HG03571 (cell line): Measurements from ENCODE around the gene SGSH.
"Not testable (repeated sequence)": the region's sequence is repeated elsewhere in the genome, so short reads cannot be mapped to it uniquely, and the experiment has no call there.

ENCODE experiments used
- ATAC-seq: cut with Tn5 transposase; IDR thresholded peaks from one replicate; pipeline ENCODE4 v1.9.1; 2021; ENCODE audit not compliant: unreplicated experiment

The SGSH gene

DNA sequence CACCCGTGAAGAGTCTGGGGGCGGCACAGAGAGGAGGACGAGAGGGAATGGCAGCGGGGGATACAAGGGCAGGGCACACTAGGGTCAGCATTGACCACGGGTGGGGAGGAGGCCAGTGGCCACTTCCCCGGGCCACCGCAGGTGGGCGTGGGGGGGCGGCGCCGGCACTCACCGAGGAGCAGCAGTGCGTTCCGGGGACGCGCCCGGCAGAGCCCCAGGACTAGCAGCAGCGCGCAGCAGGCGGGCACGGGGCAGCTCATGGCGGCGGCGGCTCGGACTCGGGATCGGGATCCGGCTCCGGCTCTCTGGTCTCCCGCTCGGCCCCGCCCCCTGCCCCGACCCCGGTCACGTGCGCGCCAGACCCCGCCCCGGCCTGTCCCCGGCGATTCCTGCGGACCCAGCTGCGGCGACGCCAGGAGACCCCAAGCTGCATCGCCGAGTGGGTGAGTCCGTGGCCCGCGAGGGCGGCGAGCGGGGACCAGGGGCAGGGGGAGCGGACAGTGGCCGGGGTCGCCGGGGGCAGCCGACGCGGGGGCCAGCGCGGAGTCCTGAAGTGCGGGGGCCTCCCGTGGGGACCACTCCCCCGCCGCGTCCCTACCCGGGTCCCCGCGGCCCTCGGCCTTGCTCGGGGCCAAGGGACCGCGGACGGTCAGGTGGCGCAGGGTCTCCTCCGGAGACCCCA, at the start of gene SGSH, which contains the start of gene SLC26A11:
SGSH (minus strand) TSS at position 280 of the 682 bp plus-strand sequence; CDS start at position 260, 20 bp downstream.
SLC26A11 (plus strand) TSS at position 374 of the 682 bp plus-strand sequence. CDS start 1,134 bp downstream, outside the sequence.
- peak; percentile 19 for ATAC-seq

DNA sequence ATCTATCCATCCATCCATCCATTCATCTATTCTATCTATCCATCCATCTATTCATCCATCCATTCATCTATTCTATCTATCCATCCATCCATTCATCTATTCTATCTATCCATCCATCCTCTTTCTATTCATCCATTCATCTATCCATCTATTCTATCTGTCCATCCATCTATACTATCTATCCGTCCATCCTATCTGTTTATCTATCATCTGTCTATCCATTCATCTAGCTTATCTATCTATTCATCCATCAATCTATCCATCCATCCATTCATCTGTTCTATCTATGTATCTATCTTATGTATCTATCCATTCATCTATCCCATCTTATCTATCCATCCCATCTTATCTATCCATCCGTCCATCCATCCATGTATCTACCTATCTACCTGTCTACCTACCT, 49.3 kb upstream of the SGSH start:
- ATAC-seq = no peak

DNA sequence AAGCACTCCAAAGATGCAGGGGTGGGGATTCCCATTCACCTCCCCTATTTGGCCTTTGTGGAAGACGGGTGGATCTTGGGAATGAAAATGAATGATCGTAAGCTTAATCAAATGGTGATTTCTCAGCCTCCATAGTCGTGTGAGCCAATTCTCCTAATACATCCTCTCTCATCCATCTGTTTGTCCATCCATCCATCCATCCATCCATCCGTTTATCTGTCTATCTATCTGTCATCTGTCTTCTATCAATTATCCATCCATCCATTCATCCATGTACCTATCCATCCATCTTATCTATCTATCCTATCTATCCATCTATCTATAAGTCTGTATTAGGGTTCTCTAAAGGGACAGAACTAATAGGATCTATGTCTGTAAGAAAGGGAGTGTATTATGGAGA, 48.3 kb upstream of the SGSH start:
- no peak for ATAC-seq

DNA sequence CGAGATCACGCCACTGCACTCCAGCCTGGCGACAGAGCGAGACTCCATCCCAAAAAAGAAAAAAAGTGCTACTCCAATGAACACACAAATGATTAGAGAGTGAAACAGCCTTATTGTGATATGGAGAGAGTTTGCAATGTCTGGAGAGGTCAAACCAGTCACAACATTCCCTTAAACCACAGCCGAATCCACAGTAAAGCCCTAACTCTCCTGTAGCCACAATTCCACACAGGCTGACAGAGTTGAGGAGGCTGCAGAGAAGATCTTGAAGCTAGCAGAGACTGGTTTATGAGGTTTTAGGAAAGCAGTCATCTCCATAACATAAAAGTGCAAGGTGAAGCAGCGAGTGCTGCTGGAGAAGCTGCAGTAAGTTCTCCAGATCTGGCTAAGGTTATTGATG, 47.3 kb upstream of the SGSH start:
- ATAC-seq = no peak

DNA sequence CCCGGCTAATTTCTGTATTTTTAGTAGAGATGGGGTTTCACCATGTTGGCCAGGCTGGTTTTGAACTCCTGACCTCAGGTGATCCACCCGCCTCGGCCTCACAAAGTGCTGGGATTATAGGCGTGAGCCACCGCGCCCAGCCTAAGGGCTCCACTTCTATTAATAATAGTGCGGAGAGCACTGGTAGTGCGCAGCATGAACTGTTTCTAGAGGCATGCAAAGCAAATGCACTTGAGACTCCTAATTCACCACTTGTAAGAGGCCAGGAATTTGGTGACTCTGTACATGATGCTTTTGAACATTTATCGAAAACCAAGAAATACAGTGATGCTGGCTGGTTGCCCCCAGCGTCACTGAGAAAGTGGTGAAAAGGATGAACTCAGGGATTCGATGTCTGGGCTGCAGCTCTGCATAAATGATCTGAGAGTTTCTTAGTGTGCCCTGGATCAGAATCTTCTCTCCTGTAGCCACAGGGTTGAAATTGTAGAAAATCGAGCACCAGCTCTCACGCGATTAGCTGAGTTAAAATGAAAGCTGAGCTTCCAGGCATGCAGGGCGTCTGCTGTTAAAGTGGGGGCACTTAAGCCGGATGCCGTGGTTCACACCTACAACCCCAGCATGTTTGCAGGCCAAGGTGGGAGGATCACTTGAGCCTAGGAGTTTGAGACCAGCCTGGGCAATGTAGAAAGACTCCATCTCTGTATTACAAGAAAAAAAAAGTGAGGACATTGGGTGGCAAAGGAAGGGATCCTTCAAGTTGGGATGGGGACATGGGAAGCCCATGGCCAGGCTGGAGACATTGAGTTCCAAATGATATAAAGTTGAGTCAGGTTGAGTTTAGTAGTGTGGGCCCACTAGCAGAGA, 45.3 kb upstream of the SGSH start:
- no peak for ATAC-seq

DNA sequence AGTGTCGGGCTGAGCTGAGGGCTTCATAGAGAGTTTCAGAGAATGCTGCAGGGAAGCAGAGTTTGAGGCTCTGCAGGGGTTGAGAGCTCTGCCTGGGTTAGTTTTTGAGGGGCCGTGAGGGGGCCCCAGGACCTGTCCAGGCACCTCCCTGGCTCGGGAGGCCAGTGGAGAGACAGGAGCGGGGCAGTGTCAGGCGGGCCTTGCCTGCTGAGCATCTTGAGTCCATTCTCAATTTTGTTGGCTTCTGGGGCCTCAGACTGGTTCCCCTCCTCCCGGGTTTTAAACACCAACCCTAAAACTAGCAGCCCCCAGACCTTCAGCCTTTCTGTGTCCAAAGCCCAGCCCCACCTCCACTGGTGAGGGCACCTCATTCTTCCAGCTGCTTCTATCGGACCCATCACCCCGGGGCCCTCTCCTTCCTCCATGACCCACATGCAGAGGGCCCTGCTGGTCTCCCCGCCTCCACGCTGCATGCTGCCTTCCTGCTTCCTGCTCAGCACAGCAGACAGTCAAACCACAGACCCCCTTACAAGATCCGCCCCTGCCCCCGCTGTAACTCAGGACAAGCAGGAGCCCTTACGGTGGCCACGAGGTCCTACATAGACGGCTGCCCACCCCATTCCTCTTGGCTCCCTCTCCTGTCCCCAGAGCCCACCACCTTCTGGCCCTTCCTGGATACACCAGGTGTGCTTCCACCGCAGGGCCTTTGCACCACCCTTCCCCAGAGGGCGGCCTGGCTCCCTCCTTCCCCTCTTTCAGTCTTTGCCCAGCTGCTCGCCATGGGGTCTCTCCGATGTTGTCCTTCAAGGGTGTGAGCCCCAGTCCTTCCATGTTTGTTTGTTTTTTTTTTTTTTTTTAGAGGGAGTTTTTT, 44.3 kb upstream of the SGSH start:
- ATAC-seq = no peak

DNA sequence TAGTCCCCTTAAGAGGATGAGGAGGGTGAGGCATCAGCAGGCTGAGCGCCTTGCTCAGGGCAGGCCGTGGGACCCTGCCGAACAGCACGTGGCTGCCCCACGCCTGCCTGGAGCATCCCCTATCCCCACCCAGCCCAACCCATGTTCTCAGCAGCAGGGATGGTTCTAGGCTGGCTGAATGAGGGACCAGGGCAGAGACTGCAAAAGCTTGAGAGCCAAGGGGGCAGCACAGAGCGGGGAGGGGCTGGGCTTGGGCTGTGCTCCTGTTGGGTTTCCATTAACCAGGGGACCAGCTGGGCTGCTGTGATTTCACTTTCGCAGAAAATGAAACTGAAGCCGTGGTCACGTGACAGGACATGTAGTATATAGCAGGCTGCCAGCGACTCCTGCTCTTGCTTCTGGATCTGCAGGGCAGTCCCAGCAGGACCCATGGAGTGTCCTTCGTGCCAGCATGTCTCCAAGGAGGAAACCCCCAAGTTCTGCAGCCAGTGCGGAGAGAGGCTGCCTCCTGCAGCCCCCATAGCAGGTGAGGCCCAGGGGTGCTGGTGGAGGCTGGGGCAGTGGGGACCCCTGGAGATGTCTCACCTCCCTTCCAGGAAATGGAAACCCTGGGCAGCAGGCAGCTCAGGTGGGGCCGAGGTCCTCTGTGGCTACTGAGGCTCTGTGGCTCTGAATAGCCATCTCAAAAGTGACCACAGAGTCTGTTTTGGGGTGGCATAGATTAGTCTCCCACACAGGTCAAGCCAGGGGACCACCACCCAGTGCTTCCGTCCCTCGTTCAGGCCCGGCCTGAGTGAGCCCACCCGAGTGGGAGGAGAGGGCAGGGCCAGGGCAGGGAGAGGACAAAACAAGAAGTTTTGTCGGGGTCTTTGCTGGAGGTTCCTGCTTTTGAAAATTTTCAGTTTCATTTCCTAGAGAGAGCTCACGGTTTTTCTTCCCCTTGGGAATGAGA, 43.4 kb upstream of the SGSH start:
- peak; percentile 41 for ATAC-seq

DNA sequence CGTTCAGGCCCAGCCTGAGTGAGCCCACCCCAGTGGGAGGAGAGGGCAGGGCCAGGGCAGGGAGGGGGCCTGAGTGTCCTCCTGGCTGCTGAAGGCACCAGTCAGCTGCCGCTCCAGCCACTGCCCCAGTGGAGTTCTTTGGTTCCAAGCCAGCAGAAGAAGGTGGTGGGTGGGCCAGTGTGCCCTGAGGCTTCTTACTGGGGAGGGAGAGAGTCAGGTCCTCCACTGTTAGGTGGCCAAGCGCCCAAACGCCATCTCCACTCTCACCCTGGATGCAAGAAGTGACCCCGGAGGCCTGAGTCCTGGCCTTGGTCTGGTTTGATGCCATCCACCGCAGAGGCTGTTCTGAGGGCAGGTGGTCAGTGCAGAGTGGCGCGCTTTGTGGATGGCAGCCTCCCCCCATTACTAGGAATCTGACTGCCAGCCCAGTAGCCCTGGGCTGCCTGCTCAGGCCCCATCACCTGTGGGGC, 42.7 kb upstream of the SGSH start:
- ATAC-seq = no peak

DNA sequence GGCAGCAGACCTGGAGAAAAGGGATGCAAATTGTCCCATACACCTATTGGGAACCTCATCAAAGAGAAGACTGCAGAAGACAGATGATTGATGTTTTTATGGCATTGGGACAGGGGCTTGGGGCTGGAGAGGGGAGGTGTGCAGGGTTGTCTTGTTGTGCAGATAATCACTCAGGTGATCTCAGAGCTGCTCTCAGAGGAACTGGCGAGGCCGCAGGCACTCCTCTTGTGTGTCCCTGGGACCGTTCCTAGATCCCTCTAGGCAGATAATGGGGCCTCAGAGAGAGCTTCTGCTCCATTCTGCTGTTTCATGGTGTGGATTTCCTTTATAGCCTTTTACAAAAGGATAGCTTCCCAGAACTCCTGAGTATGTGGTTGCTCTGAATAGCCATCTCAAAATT, 42.2 kb upstream of the SGSH start:
- no peak for ATAC-seq

DNA sequence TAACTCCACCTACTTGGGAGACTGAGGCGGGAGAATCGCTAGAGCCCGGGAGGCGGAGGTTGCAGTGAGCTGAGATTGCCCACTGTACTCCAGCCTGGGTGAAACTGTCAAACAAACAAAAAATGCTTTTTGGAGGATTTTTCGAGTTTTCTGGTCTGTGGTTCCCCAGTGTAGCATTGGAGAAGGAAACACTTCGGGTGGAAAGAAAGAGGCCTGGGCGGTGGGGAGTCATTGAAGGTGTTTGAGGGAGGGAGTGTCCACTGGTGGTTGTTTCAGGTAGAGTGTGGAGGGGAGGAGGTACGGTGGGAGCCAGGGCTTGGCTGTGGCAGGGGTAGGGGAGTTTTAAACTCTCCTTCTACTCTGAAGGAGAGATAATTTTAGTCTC, 41.8 kb upstream of the SGSH start:
- ATAC-seq = no peak

DNA sequence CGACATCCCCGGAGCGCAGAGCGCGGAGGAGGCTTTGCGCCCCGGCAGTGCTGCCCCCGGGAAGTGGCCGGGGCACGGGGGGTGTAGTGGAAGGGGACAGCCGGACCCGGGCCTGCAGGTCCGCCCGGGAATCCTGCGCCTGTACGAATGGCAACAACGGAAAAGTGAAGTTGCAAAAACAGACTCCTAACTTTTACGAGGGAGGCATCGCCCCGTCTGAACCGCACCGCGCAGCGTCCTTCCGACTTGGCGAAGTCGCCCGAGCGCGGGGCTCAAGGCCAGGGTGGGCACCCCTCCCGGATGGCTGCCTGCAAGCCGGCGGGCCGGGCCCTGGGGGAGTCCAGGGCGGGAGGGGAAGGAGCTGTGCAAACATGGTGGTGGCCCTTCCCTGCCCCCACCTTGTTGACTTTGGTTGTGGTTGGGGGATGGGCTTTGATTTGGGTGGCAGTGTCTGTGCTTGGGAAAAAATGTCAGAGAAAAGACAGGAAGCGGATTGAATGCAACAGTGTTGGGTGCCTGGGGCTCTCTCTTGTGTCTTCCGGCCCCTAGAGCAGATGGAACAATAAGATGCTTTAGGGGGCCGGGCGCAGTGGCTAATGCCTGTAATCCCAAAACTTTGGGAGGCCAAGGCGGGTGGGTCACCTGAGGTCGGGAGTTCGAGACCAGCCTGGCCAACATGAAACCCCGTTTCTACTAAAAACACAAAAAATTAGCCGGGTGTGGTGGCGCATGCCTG, 41.2 kb upstream of the SGSH start:
- ATAC-seq = no peak

DNA sequence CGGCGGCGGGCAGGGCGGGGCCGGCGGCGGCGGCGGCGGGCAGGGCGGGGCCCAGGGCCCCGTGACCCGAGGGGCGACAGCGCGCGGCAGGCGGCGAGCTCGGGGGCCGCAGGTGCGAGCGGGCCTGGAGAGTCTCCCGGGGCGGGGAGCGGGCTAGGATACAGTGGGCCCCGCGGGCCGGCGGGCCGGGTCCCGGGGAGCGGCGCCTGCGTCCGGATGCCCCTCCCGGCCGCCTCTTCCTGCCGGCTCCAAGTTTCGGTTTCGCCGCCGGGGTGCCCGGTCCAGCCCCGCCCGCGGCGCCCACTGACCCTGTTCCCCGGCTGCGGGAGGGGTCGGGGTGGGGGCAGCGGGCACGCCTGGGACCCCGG, 40.6 kb upstream of the SGSH start, which contains the start of gene RNF213:
RNF213 (plus strand) TSS at position 62 of the 368 bp plus-strand sequence. CDS start 2,830 bp downstream, outside the sequence.
- no peak for ATAC-seq

DNA sequence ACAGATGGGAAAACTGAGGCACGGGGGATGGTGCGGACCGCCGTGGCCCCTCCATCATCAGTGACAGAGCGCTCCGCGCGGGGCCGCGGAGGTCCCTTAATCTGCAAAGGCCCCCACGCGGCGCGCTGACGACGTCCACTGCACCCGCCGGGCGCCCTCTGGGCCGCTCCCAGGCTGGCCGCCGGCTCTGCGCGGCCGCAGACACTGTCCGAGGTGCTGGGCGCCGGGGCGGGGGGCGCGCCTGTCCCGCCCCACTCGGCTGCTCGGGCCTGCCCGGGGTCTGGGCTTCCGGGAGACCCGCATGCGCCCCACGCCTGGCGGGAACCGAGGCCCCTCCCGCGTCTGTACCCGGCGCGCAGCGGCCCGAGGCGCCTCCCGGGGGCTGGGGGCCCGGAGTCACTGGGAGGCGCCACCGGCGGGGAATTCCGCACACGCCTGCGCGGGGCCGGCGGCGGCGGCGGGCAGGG, 40.0 kb upstream of the SGSH start:
- ATAC-seq = peak; percentile 36

DNA sequence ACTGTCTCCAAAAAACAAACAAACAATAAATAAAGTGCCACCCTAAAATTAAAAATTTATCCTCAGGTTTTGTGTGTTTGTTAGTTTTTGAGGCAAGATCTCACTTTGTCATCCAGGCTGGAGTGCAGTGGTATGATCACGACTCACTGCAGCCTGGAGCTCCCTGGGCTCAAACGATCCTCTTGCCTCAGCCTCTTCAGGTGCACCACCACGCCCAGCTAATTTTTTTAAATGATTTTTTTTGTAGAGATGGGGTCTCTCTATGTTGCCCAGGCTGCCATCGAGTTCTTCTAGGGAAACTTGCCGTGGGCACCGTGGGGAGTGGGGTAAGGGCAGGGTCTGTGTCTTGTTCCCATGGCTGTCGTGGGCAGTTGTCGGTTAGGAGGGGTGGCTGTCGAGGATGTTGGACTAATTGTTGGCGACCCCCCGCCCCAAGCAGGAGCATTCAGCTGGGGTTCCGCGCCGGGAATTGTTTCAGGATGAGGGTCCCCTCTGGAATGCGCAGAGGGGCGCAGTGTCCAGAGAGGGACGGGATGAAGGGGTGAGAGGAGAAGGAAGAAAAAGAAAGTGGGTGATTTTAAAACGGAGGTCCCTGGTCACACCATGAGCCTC, 39.4 kb upstream of the SGSH start:
- ATAC-seq = no peak

DNA sequence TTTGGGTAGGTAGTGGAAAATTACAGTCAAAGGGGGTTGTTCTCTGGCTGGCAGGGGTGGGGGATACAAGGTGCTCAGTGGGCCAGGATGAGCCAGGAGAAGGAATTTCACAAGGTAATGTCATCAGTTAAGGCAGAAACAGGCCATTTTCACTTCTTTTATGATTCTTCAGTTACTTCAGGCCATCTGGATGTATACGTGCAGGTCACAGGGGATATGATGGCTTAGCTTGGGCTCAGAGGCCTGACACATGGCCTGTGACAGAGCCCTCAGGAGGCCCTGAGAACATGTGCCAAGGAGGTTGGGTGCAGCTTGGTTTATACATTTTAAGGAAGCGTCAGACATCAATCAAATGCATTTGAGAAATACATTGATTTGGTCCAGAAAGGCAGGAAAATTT, 38.2 kb upstream of the SGSH start:
- ATAC-seq = not testable (repeated sequence)

DNA sequence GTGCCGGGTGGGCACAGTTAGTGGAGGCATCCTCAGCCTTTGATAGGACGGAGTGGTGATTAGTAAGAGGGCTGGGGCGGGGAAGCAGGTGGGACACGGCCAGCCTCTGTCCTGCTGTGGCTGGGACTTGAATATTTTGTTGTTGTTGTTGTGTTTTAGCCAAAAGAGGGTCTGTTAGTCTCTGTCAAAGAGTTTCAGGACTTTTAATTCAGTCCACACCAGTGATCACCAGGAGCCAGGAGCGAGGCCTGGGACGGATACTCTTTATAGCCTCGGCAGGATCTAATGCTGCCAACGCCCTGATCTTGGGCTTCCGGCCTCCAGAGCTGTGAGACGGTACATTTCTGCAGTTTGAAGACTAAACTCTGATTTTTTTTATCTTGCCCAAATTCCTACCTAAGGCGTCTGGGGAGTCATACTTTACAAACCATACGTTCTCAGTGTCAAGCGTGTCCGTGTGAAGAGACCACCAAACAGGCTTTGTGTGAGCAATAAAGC, 37.6 kb upstream of the SGSH start:
- no peak for ATAC-seq

DNA sequence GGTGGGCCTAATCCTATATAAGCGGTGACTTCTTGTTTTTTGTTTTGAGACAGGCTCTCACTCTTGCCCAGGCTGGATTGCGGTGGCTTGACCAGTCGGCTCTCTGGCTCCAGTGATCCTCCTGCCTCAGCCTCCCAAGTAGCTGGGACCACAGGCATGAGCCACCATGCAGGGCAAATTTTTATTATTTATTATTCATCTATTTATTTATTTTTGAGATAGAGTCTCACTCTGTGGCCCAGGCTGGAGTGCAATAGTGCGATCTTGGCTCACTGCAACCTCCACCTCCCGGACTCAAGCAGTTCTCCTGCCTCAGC, 35.9 kb upstream of the SGSH start:
- ATAC-seq = no peak

DNA sequence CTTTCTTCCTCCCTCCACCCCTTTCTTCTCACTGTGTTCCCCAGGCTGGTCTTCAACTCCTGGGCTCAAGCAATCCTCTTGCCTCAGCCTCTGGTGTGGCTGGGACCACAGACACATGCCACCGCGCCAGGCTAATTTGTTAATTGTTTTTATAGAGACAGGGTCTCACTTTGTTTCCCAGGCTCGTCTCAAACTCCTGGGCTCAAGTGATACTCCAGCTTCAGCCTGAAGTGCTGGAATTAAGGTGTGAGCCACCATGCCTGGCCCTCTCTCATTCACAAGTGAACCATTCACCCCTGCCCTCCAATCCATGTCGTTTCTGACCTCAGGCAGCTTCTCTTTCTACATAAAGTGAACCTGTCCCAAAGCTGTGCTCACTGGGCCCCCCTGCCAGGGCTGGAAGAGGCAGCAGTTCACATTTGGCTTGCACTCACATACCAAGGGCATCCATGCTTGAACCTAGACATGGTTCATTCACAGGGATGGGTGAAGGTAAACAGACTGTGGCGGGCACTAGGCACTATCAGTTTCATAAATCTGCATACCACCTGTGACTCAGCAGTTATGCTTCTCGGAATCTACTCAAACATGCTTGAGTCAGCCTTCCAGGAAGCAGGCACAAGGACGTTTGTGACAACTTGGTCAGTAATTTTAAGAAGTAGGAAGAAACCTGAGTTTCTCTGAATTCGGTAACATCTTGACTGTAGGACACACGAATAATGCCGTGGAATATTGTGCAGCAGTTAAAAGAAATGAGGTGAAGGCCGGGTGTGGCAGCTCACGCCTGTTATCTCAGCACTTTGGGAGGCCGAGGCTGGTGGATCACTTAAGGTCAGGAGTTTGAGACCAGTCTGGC, 34.5 kb upstream of the SGSH start:
- ATAC-seq = peak; percentile 46
